AG04450 (cell line): ENCODE measurements around the gene COL8A1. TPM values are rescaled to one million over a fixed set of nuclear protein-coding genes. Genes with fewer than 3 reads are reported as not detected.
A peak's percentile ranks its signal among the peaks of the same experiment; 100 is the strongest.

ENCODE experiments used
- CTCF ChIA-PET: fragments of 300-600, 350-600 bp; formaldehyde crosslinking; extraction: SDS; loops from one replicate; lab custom pipeline; 2022; ENCODE audit warnings: antibody characterized with exemption, inconsistent platforms; lab: Charles Lee
- POLR2A ChIA-PET: fragments of 350-600 bp; formaldehyde crosslinking; extraction: SDS; loops from one replicate; lab custom pipeline; 2021; ENCODE audit warnings: antibody characterized with exemption, inconsistent platforms; lab: Yijun Ruan, JAX
- DNase-seq: peaks from one replicate; pipeline ENCODE4 v3.0.0-alpha.2; 2011; ENCODE audit warnings: low read depth, low spot score
- H3K27ac ChIP-seq: one replicate; pipeline ENCODE4 v1.5.1; 2012; ENCODE audit warnings: low read depth, low read length, control low read depth
- H3K27me3 ChIP-seq: one replicate; pipeline ENCODE4 v1.6.0; 2012; ENCODE audit warnings: low read length; ENCODE audit not compliant: control insufficient read depth, insufficient read depth
- H3K4me3 ChIP-seq: 2 replicates; pipeline ENCODE4 v1.5.1; 2011; ENCODE audit warnings: mild to moderate bottlenecking, low read depth, low read length, control low read depth
- H3K9me3 ChIP-seq: 2 replicates; pipeline ENCODE4 v1.5.1; 2012; ENCODE audit warnings: low read length; ENCODE audit not compliant: control insufficient read depth, insufficient read depth
- CTCF ChIP-seq: IDR thresholded peaks from 2 replicates; pipeline ENCODE4 v1.5.1; 2011; ENCODE audit warnings: low read depth, low read length, control low read depth, inconsistent platforms
- polyA plus RNA-seq: library from polyadenylated mRNA; depleted of rRNA; stranded (reverse); fragments of >200 nt; gene quantifications from 2 replicates; pipeline ENCODE4 v1.2.3, GENCODE V29; 2011

The COL8A1 gene
- polyA plus RNA-seq, 1 experiment: 101 TPM

- H3K9me3 ChIP-seq: peaks cover 5% of the 10 kb centered on the region
- ChIA-PET CTCF (interaction anchor here (1.1 kb wide), 1 partner anchor 718 kb away, joined by 3 read pairs; no protein-coding TSS in a partner anchor), POLR2A (no interaction called here)
- no peak for TF ChIP-seq CTCF
- no peak overlapping the region for H3K4me3 ChIP-seq
- H3K27ac ChIP-seq: no peak overlapping the region
- DNase-seq: no peak
- H3K27me3 ChIP-seq: no peaks in the 10 kb centered on the region
Observed at GRCh38 chr3:99741588-99741987, 103.2 kb downstream of the COL8A1 start.

GRCh38 chr3:99747915-99748314 lies 109.5 kb downstream of the COL8A1 start:
- ChIA-PET CTCF (interaction anchor here (1.0 to 2.8 kb wide), 3 partner anchors 103 to 754 kb away, joined by 4 to 12 read pairs (median 4); no protein-coding TSS in a partner anchor), POLR2A (no interaction called here)
- no peak for DNase-seq
- H3K27me3 ChIP-seq: no peaks in the 10 kb centered on the region
- no peak overlapping the region for H3K27ac ChIP-seq
- no peak overlapping the region for H3K4me3 ChIP-seq
- no peaks in the 10 kb centered on the region for H3K9me3 ChIP-seq
- TF ChIP-seq CTCF: peak; percentile 29

GRCh38 chr3:99751649-99752048 lies 113.3 kb downstream of the COL8A1 start:
- Histone ChIP-seq H3K27ac (no peak overlapping the region), H3K4me3 (no peak overlapping the region), H3K9me3 (no peaks in the 10 kb centered on the region), H3K27me3 (no peaks in the 10 kb centered on the region)
- ChIA-PET POLR2A (no interaction called here), CTCF (interaction anchor here (0.9 to 5.0 kb wide), 9 partner anchors 38 to 728 kb away, joined by 3 to 39 read pairs (median 4); no protein-coding TSS in a partner anchor)
- DNase-seq: peak; percentile 26
- TF ChIP-seq CTCF: no peak

- CTCF ChIA-PET: interaction anchor here (0.6 to 5.0 kb wide), 23 partner anchors 26 to 759 kb away, joined by 3 to 39 read pairs (median 5); partner anchors contain the start of gene COL8A1
- H3K27ac ChIP-seq: no peak overlapping the region
- peak; percentile 63 for DNase-seq
- H3K27me3 ChIP-seq: no peaks in the 10 kb centered on the region
- no peaks in the 10 kb centered on the region for H3K9me3 ChIP-seq
- H3K4me3 ChIP-seq: no peak overlapping the region
- POLR2A ChIA-PET: no interaction called here
- TF ChIP-seq CTCF: peak; percentile 84
Observed at GRCh38 chr3:99753268-99753975, 115.0 kb downstream of the COL8A1 start.

- POLR2A ChIA-PET: no interaction called here
- no peak for DNase-seq
- CTCF ChIA-PET: interaction anchor here (1.9 to 5.0 kb wide), 3 partner anchors 33 to 733 kb away, joined by 7 to 39 read pairs (median 12); no protein-coding TSS in a partner anchor
- Histone ChIP-seq H3K4me3 (no peak overlapping the region), H3K9me3 (no peaks in the 10 kb centered on the region), H3K27ac (no peak overlapping the region), H3K27me3 (no peaks in the 10 kb centered on the region)
- no peak for TF ChIP-seq CTCF
Observed at GRCh38 chr3:99755831-99756230, 117.4 kb downstream of the COL8A1 start.
